Placental epithelial cell (primary cell): Measurements from ENCODE around the gene TXNRD1. TPM values are rescaled to one million over a fixed set of nuclear protein-coding genes. Genes with fewer than 3 reads are reported as not detected.

Experiments used
- total RNA-seq: library from RNA; depleted of rRNA; stranded (reverse); fragments of >200 nt; gene quantifications from 2 replicates; pipeline ENCODE4 v1.2.3, GENCODE V29; 2012

The TXNRD1 gene
- total RNA-seq, result 28.7 and 52.4 TPM in 2 replicates

GRCh38 chr12:104215638-104216297, at the start of gene TXNRD1:
TSS of gene TXNRD1 (plus strand) at chr12:104215779. CDS start at chr12:104215803, 24 bp downstream.

GRCh38 chr12:104303538-104304151, 88.1 kb downstream of the TXNRD1 start, which contains the start of gene EID3:
TSS of gene EID3 (plus strand) at chr12:104303739. CDS start at chr12:104303935, 196 bp downstream.

Other genes with a start within 250 kb of the TXNRD1 start
- 34.2 and 46.3 TPM in 2 replicates for gene TDG, start 249.9 kb upstream of the TXNRD1 start, total RNA-seq
- 11.6 and 29.4 TPM in 2 replicates for gene GLT8D2, start 165.6 kb upstream of the TXNRD1 start, total RNA-seq
- gene HCFC2, start 151.2 kb upstream of the TXNRD1 start, total RNA-seq, result 20.2 and 22.0 TPM in 2 replicates
- gene NFYB, start 77.6 kb upstream of the TXNRD1 start, total RNA-seq, result 8.0 and 10.2 TPM in 2 replicates
- 4.0 and 7.5 TPM in 2 replicates for gene EID3, start 88.0 kb downstream of the TXNRD1 start, total RNA-seq
- 5.5 and 46.8 TPM in 2 replicates for gene CHST11, start 241.2 kb downstream of the TXNRD1 start, total RNA-seq